GM12891 (cell line): Measurements from ENCODE around the gene NSL1.

Experiments
- POLR2A ChIP-seq: IDR thresholded peaks from 2 replicates; pipeline ENCODE4 v1.6.1; 2011; ENCODE audit warnings: low read depth, low read length, control low read depth
- POLR2AphosphoS5 ChIP-seq: IDR thresholded peaks from 2 replicates; pipeline ENCODE4 v1.6.1; 2011; ENCODE audit warnings: low read depth, low read length, control low read depth
- SPI1 ChIP-seq: IDR thresholded peaks from 2 replicates; pipeline ENCODE4 v1.6.1; 2011; ENCODE audit warnings: low read depth, low read length, control low read depth
- TAF1 ChIP-seq: IDR thresholded peaks from 2 replicates; pipeline ENCODE4 v1.6.1; 2011; ENCODE audit warnings: low read depth, low read length, control low read depth

DNA sequence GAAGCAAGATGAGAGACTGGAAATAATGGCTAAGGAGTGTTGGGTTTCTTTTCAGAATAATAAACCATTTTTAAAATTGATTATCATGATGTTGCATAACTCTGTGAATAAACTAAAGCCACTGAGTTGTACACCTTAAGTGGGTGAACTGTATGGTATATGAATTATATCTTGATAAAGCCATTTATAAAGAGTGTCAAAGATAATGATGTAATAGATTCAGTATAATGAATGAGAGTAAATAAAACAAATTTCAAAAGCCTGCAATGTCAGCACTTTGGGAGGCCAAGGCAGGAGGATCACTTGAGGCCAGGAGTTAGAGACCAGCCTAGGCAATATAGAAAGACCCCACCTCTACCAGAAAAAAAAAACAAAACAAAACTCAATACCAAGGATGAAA, 16.3 kb downstream of the NSL1 start:
- no peak for TF ChIP-seq POLR2A
- no peak for TF ChIP-seq POLR2AphosphoS5
- TF ChIP-seq SPI1 = no peak
- TF ChIP-seq TAF1 = no peak
